ENCODE measurements around the gene AKAP10.
"Not testable (repeated sequence)": the region's sequence is repeated elsewhere in the genome, so short reads cannot be mapped to it uniquely, and the experiment has no call there.

AKAP10 gene

DNA sequence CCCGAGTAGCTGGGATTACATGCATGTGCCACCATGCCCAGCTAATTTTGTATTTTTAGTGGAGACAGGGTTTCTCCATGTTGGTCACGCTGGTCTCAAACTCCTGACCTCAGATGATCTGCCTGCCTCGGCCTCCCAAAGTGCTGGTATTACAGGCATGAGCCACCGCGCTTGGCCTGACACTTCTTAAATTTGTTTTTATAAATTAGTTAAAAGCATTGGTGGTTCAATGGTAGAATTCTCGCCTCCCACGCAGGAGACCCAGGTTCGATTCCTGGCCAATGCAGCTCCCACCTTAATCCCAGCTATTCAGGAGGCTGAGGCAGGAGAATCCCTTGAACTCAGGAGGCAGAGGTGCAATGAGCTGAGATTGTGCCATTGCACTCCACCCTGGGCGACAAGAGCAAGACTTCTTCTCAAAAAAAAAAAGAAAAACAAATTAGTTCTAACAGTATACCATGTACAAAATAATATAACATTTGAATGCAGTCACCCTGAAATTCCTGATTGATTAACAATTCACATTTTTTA, 116.9 kb downstream of the AKAP10 start:
- DNase-seq: not testable (repeated sequence)

DNA sequence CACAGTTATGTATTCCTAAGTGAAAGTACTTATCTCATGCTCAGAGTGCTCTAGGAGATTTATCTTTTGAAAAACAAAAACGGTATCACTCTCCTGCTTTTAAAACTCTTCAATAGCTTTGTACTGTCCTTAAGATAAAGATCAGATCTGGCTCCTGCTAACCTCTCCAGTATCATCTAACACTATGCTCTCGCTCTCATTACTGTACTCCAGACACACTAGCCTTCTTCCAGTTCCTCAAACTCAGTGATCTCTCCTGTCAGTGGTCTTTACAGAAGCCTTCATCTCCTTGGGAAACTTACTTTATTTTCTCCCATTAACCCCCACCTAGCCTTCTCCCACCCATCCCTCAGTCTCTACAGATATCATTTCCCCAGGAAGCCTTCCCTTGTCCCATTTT, 120.0 kb downstream of the AKAP10 start:
- no peak for DNase-seq

All from activated T-cell treated with anti-CD3 and anti-CD28 coated beads, Interleukin-2, amount 50 U/mL, for 1 hour (primary cell).